ENCODE measurements around the gene ADAMTS2.

Gene ADAMTS2

DNA sequence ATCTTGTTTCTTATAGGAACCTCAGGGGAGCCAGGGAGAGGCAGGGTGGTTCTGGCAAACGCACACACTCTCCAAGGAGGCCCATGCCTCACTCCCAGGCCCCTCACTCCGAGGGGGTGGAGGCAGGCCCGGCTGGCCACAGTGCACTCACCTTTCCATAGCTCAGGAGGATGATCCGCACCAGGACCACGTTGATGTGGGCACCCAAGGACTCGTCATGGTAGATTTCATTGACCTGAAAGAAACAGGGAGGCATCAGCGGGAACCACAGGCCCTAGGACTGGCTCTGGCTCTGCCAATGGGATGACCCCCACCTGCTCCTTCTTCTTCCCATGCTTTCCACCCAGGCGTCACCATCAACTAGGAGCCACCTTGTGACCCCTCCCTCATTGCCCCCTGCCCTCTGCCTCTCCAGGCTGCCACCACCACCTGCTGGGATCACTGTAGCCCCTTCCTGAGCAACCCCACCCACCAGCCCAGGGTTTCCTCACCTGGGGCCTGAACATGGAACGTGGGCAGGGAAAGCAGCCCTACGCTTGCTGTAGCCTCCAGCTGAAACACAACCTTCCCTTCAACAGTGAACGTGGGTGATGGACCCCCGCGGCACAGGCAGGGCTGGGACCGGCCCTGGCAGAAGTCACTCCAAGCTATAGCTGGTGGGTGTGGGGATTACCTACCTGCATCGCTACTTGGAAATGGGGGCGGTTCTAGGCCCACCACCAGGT is 164.2 kb downstream of the ADAMTS2 start:
- Histone ChIP-seq H3K36me3 (ENCODE audit: insufficient read depth, low read length) (no peaks in the 10 kb centered on the region), H3K9me2 (ENCODE audit: low read depth, low read length) (no peaks in the 10 kb centered on the region), H3K4me3 (ENCODE audit: low read depth, low read length, poor library complexity, severe bottlenecking) (no peak overlapping the region), H3K27me3 (ENCODE audit: insufficient read depth, low read length) (no peaks in the 10 kb centered on the region), H2AFZ (ENCODE audit: low read length) (no peak overlapping the region), H3K4me1 (ENCODE audit: insufficient read depth, low read length, severe bottlenecking) (no peaks in the 10 kb centered on the region), H3K4me2 (ENCODE audit: low read length) (no peak overlapping the region), H3K79me2 (ENCODE audit: insufficient read depth, low read length) (no peaks in the 10 kb centered on the region), H3F3A (ENCODE audit: insufficient read depth, low read length) (no peaks in the 10 kb centered on the region), H3K9ac (ENCODE audit: low read length) (no peak overlapping the region), H4K20me1 (ENCODE audit: insufficient read depth, low read length) (no peaks in the 10 kb centered on the region), H3K9me3 (ENCODE audit: low read length) (no peaks in the 10 kb centered on the region), H3K27ac (ENCODE audit: low read depth, low read length, poor library complexity, severe bottlenecking) (no peak overlapping the region)
- TF ChIP-seq CTCF (IDR thresholded peaks at IDR 0.05; ENCODE audit: low read length) (no peak), EZH2 (IDR thresholded peaks at IDR 0.05; ENCODE audit: borderline replicate concordance, low read length) (no peak)

DNA sequence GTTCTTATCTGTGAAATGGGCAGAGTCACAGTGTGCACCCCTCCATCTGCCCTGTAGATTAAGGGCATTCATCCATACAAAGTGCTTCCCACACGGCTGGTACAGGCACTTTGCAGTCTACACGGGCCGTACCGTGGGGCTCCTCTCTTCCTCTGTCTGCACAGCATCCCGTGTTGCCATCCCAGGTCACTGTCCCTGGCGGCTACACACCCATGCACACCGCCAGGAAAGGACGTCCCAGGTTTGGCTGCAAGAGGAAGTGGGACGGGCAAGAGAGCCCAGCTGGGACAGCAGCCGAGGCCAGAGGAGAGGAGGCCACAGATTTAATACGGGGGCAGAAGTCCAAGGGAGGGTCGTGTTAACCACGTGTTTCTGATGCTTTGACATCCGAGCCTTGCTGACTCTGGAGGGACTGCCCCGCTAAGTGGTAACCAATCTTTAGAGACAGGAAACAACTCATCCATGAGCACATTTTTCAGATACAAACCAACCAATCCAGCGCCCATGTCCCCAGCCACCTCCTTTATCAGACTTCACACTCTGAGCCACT is 165.1 kb downstream of the ADAMTS2 start:
- no peak overlapping the region for H2AFZ ChIP-seq (ENCODE audit: low read length)
- no peaks in the 10 kb centered on the region for H3F3A ChIP-seq (ENCODE audit: insufficient read depth, low read length)
- no peaks in the 10 kb centered on the region for H3K27me3 ChIP-seq (ENCODE audit: insufficient read depth, low read length)

DNA sequence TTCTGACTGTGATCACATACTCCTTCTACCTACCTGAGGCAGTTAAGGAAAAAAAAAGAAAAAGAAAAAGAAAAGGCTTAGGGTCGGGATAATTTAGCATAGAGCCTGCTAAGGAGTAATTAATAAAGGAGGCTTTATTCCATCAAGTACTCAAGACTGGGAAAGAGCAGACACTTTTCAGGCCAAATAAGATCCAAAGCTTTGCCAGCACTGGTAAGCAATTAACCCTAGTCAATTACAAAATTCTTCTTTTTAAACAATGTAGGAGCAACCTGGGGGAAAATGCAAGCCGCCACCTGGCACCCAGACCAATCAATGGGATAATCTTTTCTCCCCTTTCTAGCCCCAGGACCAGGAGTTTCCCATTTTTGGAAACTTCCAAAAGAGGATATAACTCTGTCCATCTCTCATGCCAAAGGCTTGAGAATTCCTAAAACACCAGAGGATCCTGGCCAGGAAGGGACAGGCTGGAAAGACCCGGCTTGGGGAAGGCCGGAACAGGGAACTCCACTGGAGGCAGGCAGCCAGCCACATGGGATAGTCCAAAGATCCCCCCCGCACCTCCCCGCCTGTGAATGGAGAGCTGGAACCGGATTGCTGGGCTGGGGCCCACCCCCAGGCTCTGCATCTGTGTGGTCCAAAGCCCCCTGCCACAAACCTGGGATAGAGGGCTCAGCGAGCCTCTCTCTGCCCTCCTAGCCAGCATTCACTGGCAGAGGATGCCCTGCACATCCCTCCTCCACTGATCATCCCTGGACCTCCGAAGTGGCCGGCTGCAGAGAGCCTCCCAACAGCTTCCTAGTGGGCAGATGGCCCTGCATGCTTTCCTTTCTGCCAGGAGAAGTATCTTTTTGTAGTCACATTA is 167.3 kb downstream of the ADAMTS2 start:
- H3K4me3 ChIP-seq (ENCODE audit: low read depth, low read length, poor library complexity, severe bottlenecking): no peak overlapping the region
- H3K9me3 ChIP-seq (ENCODE audit: low read length): no peaks in the 10 kb centered on the region
- TF ChIP-seq CTCF (IDR thresholded peaks at IDR 0.05; ENCODE audit: low read length) (no peak), EZH2 (IDR thresholded peaks at IDR 0.05; ENCODE audit: borderline replicate concordance, low read length) (no peak)
- no peaks in the 10 kb centered on the region for H4K20me1 ChIP-seq (ENCODE audit: insufficient read depth, low read length)
- no peaks in the 10 kb centered on the region for H3K36me3 ChIP-seq (ENCODE audit: insufficient read depth, low read length)
- no peaks in the 10 kb centered on the region for H3K27me3 ChIP-seq (ENCODE audit: insufficient read depth, low read length)
- no peaks in the 10 kb centered on the region for H3K9me2 ChIP-seq (ENCODE audit: low read depth, low read length)
- no peak overlapping the region for H2AFZ ChIP-seq (ENCODE audit: low read length)
- no peak overlapping the region for H3K27ac ChIP-seq (ENCODE audit: low read depth, low read length, poor library complexity, severe bottlenecking)
- no peak overlapping the region for H3K9ac ChIP-seq (ENCODE audit: low read length)
- no peaks in the 10 kb centered on the region for H3K79me2 ChIP-seq (ENCODE audit: insufficient read depth, low read length)
- H3K4me2 ChIP-seq (ENCODE audit: low read length): no peak overlapping the region
- no peaks in the 10 kb centered on the region for H3K4me1 ChIP-seq (ENCODE audit: insufficient read depth, low read length, severe bottlenecking)
- no peaks in the 10 kb centered on the region for H3F3A ChIP-seq (ENCODE audit: insufficient read depth, low read length)

More for the DNA sequence above, 165.1 kb downstream of the ADAMTS2 start:
- H3K4me1 ChIP-seq (ENCODE audit: insufficient read depth, low read length, severe bottlenecking): no peaks in the 10 kb centered on the region
- H3K9ac ChIP-seq (ENCODE audit: low read length): no peak overlapping the region
- H3K9me2 ChIP-seq (ENCODE audit: low read depth, low read length): no peaks in the 10 kb centered on the region
- no peaks in the 10 kb centered on the region for H3K9me3 ChIP-seq (ENCODE audit: low read length)
- H3K4me2 ChIP-seq (ENCODE audit: low read length): no peak overlapping the region
- no peaks in the 10 kb centered on the region for H4K20me1 ChIP-seq (ENCODE audit: insufficient read depth, low read length)
- H3K79me2 ChIP-seq (ENCODE audit: insufficient read depth, low read length): no peaks in the 10 kb centered on the region
- no peak for TF ChIP-seq CTCF (IDR thresholded peaks at IDR 0.05; ENCODE audit: low read length)
- TF ChIP-seq EZH2 (IDR thresholded peaks at IDR 0.05; ENCODE audit: borderline replicate concordance, low read length): no peak
- no peak overlapping the region for H3K27ac ChIP-seq (ENCODE audit: low read depth, low read length, poor library complexity, severe bottlenecking)
- no peaks in the 10 kb centered on the region for H3K36me3 ChIP-seq (ENCODE audit: insufficient read depth, low read length)
- H3K4me3 ChIP-seq (ENCODE audit: low read depth, low read length, poor library complexity, severe bottlenecking): no peak overlapping the region

Measured in OCI-LY1 (cell line).